Trophoblast cell (in vitro differentiated cells and primary cell): ENCODE results near the gene NFKB2.
A peak's percentile ranks its signal among the peaks of the same experiment; 100 is the strongest.

Experiments used
- DNase-seq, 2 donors: peaks; one replicate each; pipeline ENCODE4 v3.0.0-alpha.2; 2016
- H2AFZ ChIP-seq: 2 replicates; pipeline ENCODE4 v1.6.1; 2013; ENCODE audit warnings: low read length, moderate library complexity, mild to moderate bottlenecking; ENCODE audit not compliant: insufficient read depth, poor library complexity
- H2AK5ac ChIP-seq: 2 replicates; pipeline ENCODE4 v1.6.1; 2013; ENCODE audit warnings: mild to moderate bottlenecking, low read length
- H2BK120ac ChIP-seq: 2 replicates; pipeline ENCODE4 v1.6.1; 2013; ENCODE audit warnings: low read length, mild to moderate bottlenecking, moderate library complexity; ENCODE audit not compliant: insufficient read depth, poor library complexity
- H2BK12ac ChIP-seq: 2 replicates; pipeline ENCODE4 v1.6.1; 2013; ENCODE audit warnings: mild to moderate bottlenecking, low read length, moderate library complexity
- H2BK5ac ChIP-seq: 2 replicates; pipeline ENCODE4 v1.6.1; 2013; ENCODE audit warnings: low read length, low read depth, moderate library complexity, mild to moderate bottlenecking; ENCODE audit not compliant: poor library complexity
- H3K14ac ChIP-seq: 2 replicates; pipeline ENCODE4 v1.6.1; 2013; ENCODE audit warnings: mild to moderate bottlenecking, low read length
- H3K18ac ChIP-seq: 2 replicates; pipeline ENCODE4 v1.6.1; 2013; ENCODE audit warnings: mild to moderate bottlenecking, low read length
- H3K23ac ChIP-seq: 2 replicates; pipeline ENCODE4 v1.6.1; 2013; ENCODE audit warnings: low read length
- H3K27ac ChIP-seq: 2 replicates; pipeline ENCODE4 v1.5.1; 2013; ENCODE audit warnings: low read depth, mild to moderate bottlenecking, inconsistent platforms, low read length, moderate library complexity
- H3K27me3 ChIP-seq: 2 replicates; pipeline ENCODE4 v1.6.1; 2013; ENCODE audit warnings: inconsistent platforms, mild to moderate bottlenecking, low read length, moderate library complexity; ENCODE audit not compliant: insufficient read depth
- H3K36me3 ChIP-seq, 2 experiments: 1 replicate in 1 of 2; 2 replicates in 1 of 2; pipeline ENCODE4 v1.6.1; 2013; ENCODE audit warnings: low read length in 2 of 2, mild to moderate bottlenecking in 2 of 2, moderate library complexity in 1 of 2; ENCODE audit not compliant: insufficient read depth in 2 of 2, control insufficient read depth in 1 of 2
- H3K4ac ChIP-seq: 2 replicates; pipeline ENCODE4 v1.6.1; 2013; ENCODE audit warnings: low read depth, mild to moderate bottlenecking, low read length, moderate library complexity
- H3K4me1 ChIP-seq, 2 experiments: 1 replicate in 1 of 2; 2 replicates in 1 of 2; pipeline ENCODE4 v1.6.1; 2013; ENCODE audit warnings: low read length in 2 of 2, mild to moderate bottlenecking in 2 of 2, moderate library complexity in 1 of 2; ENCODE audit not compliant: insufficient read depth in 2 of 2, control insufficient read depth in 1 of 2
- H3K4me2 ChIP-seq: 2 replicates; pipeline ENCODE4 v1.6.1; 2013; ENCODE audit warnings: inconsistent platforms, mild to moderate bottlenecking, low read length, moderate library complexity
- H3K4me3 ChIP-seq: 2 replicates; pipeline ENCODE4 v1.5.1; 2013; ENCODE audit warnings: mild to moderate bottlenecking, low read depth, low read length, inconsistent platforms
- H3K79me1 ChIP-seq: one replicate; pipeline ENCODE4 v1.6.1; 2013; ENCODE audit warnings: low read length
- H3K79me2 ChIP-seq: 2 replicates; pipeline ENCODE4 v1.6.1; 2013; ENCODE audit warnings: low read length, mild to moderate bottlenecking; ENCODE audit not compliant: control insufficient read depth, insufficient read depth, poor library complexity
- H3K9ac ChIP-seq: 2 replicates; pipeline ENCODE4 v1.6.1; 2013; ENCODE audit warnings: mild to moderate bottlenecking, low read length
- H3K9me3 ChIP-seq: 2 replicates; pipeline ENCODE4 v1.6.1; 2013; ENCODE audit warnings: low read depth, mild to moderate bottlenecking, control low read depth, inconsistent platforms, low read length; ENCODE audit not compliant: insufficient read depth
- H4K12ac ChIP-seq: 2 replicates; pipeline ENCODE4 v1.6.1; 2013; ENCODE audit warnings: low read depth, mild to moderate bottlenecking, low read length, moderate library complexity
- H4K8ac ChIP-seq: 2 replicates; pipeline ENCODE4 v1.6.1; 2013; ENCODE audit warnings: low read depth, mild to moderate bottlenecking, low read length, moderate library complexity
- H4K91ac ChIP-seq: one replicate; pipeline ENCODE4 v1.6.1; 2013; ENCODE audit warnings: low read depth, mild to moderate bottlenecking, low read length, moderate library complexity
- WGBS: extraction: QIAGEN DNeasy Blood & Tissue Kit; methylation state at CpG from one replicate; pipeline ENCODE4 v1.1.7; 2013; ENCODE audit warnings: missing lambda C conversion rate; ENCODE audit not compliant: insufficient read length, insufficient coverage; ENCODE audit errors: extremely low coverage; 5-methylcytosine and 5-hydroxymethylcytosine counted together

The NFKB2 gene

GRCh38 chr10:102410429-102411073, 15.0 kb downstream of the NFKB2 start:
- Histone ChIP-seq H3K4ac (no peak overlapping the region), H2BK12ac (no peak overlapping the region), H3K18ac (no peak overlapping the region), H3K4me2 (peak overlapping the region; percentile 69), H4K91ac (no peak overlapping the region), H3K36me3 (no peaks in the 10 kb centered on the region), H3K4me1 (peaks cover 4 to 13% of the 10 kb centered on the region in 2 experiments), H2AFZ (peak overlapping the region; percentile 13), H2BK5ac (no peak overlapping the region), H3K27ac (no peak overlapping the region), H2BK120ac (no peak overlapping the region), H3K9ac (no peak overlapping the region), H3K9me3 (peaks cover 11% of the 10 kb centered on the region), H3K27me3 (peaks cover 46% of the 10 kb centered on the region), H4K8ac (no peak overlapping the region), H3K4me3 (peak overlapping the region; percentile 55), H3K23ac (no peak overlapping the region), H2AK5ac (no peak overlapping the region), H3K14ac (no peak overlapping the region), H3K79me2 (no peaks in the 10 kb centered on the region), H4K12ac (no peak overlapping the region), H3K79me1 (no peaks in the 10 kb centered on the region)
- no CpG with 5 or more reads among the region's 48 CpGs for WGBS
- peak in 1 of 2 donors; percentile 44 for DNase-seq

- no peak overlapping the region for H3K4me3 ChIP-seq
- H3K27me3 ChIP-seq: peaks cover 46% of the 10 kb centered on the region
- H3K79me2 ChIP-seq: no peaks in the 10 kb centered on the region
- H3K4me2 ChIP-seq: no peak overlapping the region
- H2BK5ac ChIP-seq: no peak overlapping the region
- no peak overlapping the region for H4K8ac ChIP-seq
- H3K18ac ChIP-seq: no peak overlapping the region
- no peak overlapping the region for H2BK12ac ChIP-seq
- no CpG with 5 or more reads among the region's 14 CpGs for WGBS
- no peak overlapping the region for H3K4ac ChIP-seq
- H3K14ac ChIP-seq: no peak overlapping the region
- no peak overlapping the region for H4K91ac ChIP-seq
- H4K12ac ChIP-seq: no peak overlapping the region
- H2AK5ac ChIP-seq: no peak overlapping the region
- H3K23ac ChIP-seq: peak overlapping the region; percentile 5
- no peak for DNase-seq
- H2BK120ac ChIP-seq: no peak overlapping the region
- H3K79me1 ChIP-seq: no peaks in the 10 kb centered on the region
- H3K27ac ChIP-seq: no peak overlapping the region
- H3K9ac ChIP-seq: no peak overlapping the region
- H3K9me3 ChIP-seq: peaks cover 11% of the 10 kb centered on the region
- peaks cover 4 to 13% of the 10 kb centered on the region in 2 experiments for H3K4me1 ChIP-seq
- no peaks in the 10 kb centered on the region for H3K36me3 ChIP-seq
- H2AFZ ChIP-seq: no peak overlapping the region
Measured at GRCh38 chr10:102411341-102412255, 16.1 kb downstream of the NFKB2 start.

- Histone ChIP-seq H3K14ac (no peak overlapping the region), H2BK120ac (no peak overlapping the region), H3K27me3 (peaks cover 46% of the 10 kb centered on the region), H3K4me3 (no peak overlapping the region), H2AK5ac (no peak overlapping the region), H4K8ac (no peak overlapping the region), H3K79me2 (no peaks in the 10 kb centered on the region), H2AFZ (no peak overlapping the region), H3K36me3 (no peaks in the 10 kb centered on the region), H3K4ac (no peak overlapping the region), H3K4me1 (peaks cover 4 to 13% of the 10 kb centered on the region in 2 experiments), H2BK12ac (no peak overlapping the region), H3K27ac (no peak overlapping the region), H4K12ac (no peak overlapping the region), H3K4me2 (no peak overlapping the region), H3K18ac (no peak overlapping the region), H3K79me1 (no peaks in the 10 kb centered on the region), H3K9me3 (peaks cover 11% of the 10 kb centered on the region), H2BK5ac (no peak overlapping the region), H3K23ac (no peak overlapping the region), H3K9ac (no peak overlapping the region), H4K91ac (no peak overlapping the region)
- no CpG with 5 or more reads among the region's 10 CpGs for WGBS
- DNase-seq: no peak
Measured at GRCh38 chr10:102412293-102412692, 16.8 kb downstream of the NFKB2 start.

DNA sequence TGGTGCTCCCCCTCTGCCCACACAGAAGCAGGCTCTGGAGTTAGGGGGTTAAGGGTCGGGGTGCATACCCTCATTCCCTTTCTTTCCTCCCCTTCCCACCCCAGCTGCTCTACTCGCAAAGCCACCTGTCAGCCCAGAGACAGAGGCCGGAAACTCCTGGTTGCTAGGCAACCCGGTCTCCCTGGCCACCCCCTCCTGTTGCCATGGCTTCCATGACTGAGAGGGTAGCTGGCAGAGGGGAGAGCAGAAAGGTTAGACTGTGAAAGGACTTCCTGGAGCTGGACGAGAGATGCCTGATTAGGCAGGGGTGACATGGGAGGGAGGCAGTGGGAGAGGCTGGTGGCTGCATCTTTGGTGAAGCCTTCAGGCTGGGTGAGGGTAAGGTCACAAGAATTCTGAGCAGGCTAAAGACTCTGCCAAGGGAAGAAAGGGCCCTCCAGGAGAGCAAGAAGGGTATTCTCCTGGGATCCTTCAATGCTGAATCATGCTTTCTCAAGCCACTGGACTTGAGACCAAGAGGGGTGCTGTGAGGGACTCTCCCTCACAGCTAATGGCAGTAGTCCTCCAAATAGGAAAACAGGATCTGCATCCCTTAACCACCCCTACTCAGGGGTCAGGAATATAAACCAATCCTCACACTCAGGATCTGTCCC, 17.7 kb downstream of the NFKB2 start:
- peaks cover 39% of the 10 kb centered on the region for H3K27me3 ChIP-seq
- no CpG with 5 or more reads among the region's 5 CpGs for WGBS
- H2BK5ac ChIP-seq: no peak overlapping the region
- H2AK5ac ChIP-seq: no peak overlapping the region
- no peak overlapping the region for H4K8ac ChIP-seq
- no peak overlapping the region for H3K18ac ChIP-seq
- peaks cover 9% of the 10 kb centered on the region for H3K9me3 ChIP-seq
- no peak overlapping the region for H3K9ac ChIP-seq
- H2AFZ ChIP-seq: no peak overlapping the region
- H3K4ac ChIP-seq: no peak overlapping the region
- H2BK120ac ChIP-seq: no peak overlapping the region
- H4K91ac ChIP-seq: no peak overlapping the region
- no peak for DNase-seq
- H3K4me2 ChIP-seq: no peak overlapping the region
- no peak overlapping the region for H4K12ac ChIP-seq
- no peak overlapping the region for H3K4me3 ChIP-seq
- H3K79me1 ChIP-seq: no peaks in the 10 kb centered on the region
- H3K4me1 ChIP-seq: peaks cover 4 to 10% of the 10 kb centered on the region in 2 experiments
- H3K23ac ChIP-seq: no peak overlapping the region
- H2BK12ac ChIP-seq: no peak overlapping the region
- H3K36me3 ChIP-seq: no peaks in the 10 kb centered on the region
- H3K14ac ChIP-seq: no peak overlapping the region
- no peaks in the 10 kb centered on the region for H3K79me2 ChIP-seq
- no peak overlapping the region for H3K27ac ChIP-seq
